Hepatocyte (in vitro differentiated cells): ENCODE data around the gene GPNMB. TPM values are rescaled to one million over a fixed set of nuclear protein-coding genes. Genes with fewer than 3 reads are reported as not detected.

Source experiments
- DNase-seq: peaks from one replicate; pipeline ENCODE4 v3.0.0-alpha.2; 2016; ENCODE audit warnings: low spot score
- H2AFZ ChIP-seq: fragments of 200-600 bp; sonication (generic); 2 replicates; pipeline ENCODE4 v1.6.0; 2016; ENCODE audit warnings: antibody characterized with exemption, mild to moderate bottlenecking
- H3K27ac ChIP-seq: fragments of 200-600 bp; sonication (generic); 2 replicates; pipeline ENCODE4 v1.5.1; 2016; ENCODE audit warnings: mild to moderate bottlenecking
- H3K27me3 ChIP-seq: fragments of 200-600 bp; sonication (generic); 2 replicates; pipeline ENCODE4 v1.6.1; 2016
- H3K36me3 ChIP-seq: fragments of 200-600 bp; sonication (generic); replicated peaks from 2 replicates; pipeline ENCODE4 v1.5.1; 2016; ENCODE audit warnings: low read depth; ENCODE audit not compliant: insufficient read depth
- H3K4me1 ChIP-seq: fragments of 200-600 bp; sonication (generic); 2 replicates; pipeline ENCODE4 v1.5.1; 2016; ENCODE audit warnings: mild to moderate bottlenecking, moderate library complexity; ENCODE audit not compliant: insufficient read depth
- H3K4me2 ChIP-seq: fragments of 200-600 bp; sonication (generic); 2 replicates; pipeline ENCODE4 v1.6.0; 2016
- H3K4me3 ChIP-seq: fragments of 200-600 bp; sonication (generic); 2 replicates; pipeline ENCODE4 v1.5.1; 2016; ENCODE audit warnings: mild to moderate bottlenecking
- H3K79me2 ChIP-seq: fragments of 200-600 bp; sonication (generic); 2 replicates; pipeline ENCODE4 v1.6.0; 2017; ENCODE audit warnings: mild to moderate bottlenecking
- H3K9me2 ChIP-seq: fragments of 200-600 bp; sonication (generic); replicated peaks from 2 replicates; pipeline ENCODE4 v1.6.0; 2017; ENCODE audit warnings: mild to moderate bottlenecking; ENCODE audit not compliant: insufficient read depth
- H3K9me3 ChIP-seq: fragments of 200-600 bp; sonication (generic); 2 replicates; pipeline ENCODE4 v1.5.1; 2016; ENCODE audit warnings: low read depth, mild to moderate bottlenecking
- H4K20me1 ChIP-seq: fragments of 200-600 bp; sonication (generic); 2 replicates; pipeline ENCODE4 v1.6.0; 2016; ENCODE audit warnings: mild to moderate bottlenecking; ENCODE audit not compliant: insufficient read depth, poor library complexity, severe bottlenecking
- CTCF ChIP-seq: fragments of 200-600 bp; sonication (generic); IDR thresholded peaks from 2 replicates; pipeline ENCODE4 v1.5.1; 2016; ENCODE audit warnings: antibody characterized with exemption, mild to moderate bottlenecking; ENCODE audit not compliant: poor library complexity
- EZH2 ChIP-seq: fragments of 200-600 bp; sonication (generic); IDR thresholded peaks from 2 replicates; pipeline ENCODE4 v1.6.1; 2016; ENCODE audit warnings: antibody characterized with exemption, mild to moderate bottlenecking, borderline replicate concordance
- EZH2phosphoT487 ChIP-seq: fragments of 200-600 bp; sonication (generic); IDR thresholded peaks from one replicate; pipeline ENCODE4 v1.6.1; 2018; ENCODE audit warnings: antibody characterized with exemption, mild to moderate bottlenecking, low read depth, moderate library complexity; ENCODE audit not compliant: unreplicated experiment, severe bottlenecking
- WGBS: methylation state at CpG from one replicate; pipeline ENCODE4 v1.1.6; 2016; ENCODE audit warnings: low lambda C conversion rate; ENCODE audit errors: missing lambda C conversion rate; 5-methylcytosine and 5-hydroxymethylcytosine counted together
- polyA plus RNA-seq: library from polyadenylated mRNA; unstranded; fragments of >200 nt; fragmentation: Nextera tagmentation; extraction: Ambion mirVana; gene quantifications from 2 replicates; pipeline ENCODE4 v1.2.1, GENCODE V29; 2016
- total RNA-seq: library from RNA; depleted of rRNA; stranded (reverse); fragments of >200 nt; gene quantifications from 2 replicates; pipeline ENCODE4 v1.2.3, GENCODE V29; 2014

The GPNMB gene
- total and polyA plus RNA-seq, 2 experiments from 2014 or later, result 32.1 to 36.3 TPM

- peaks cover 4% of the 10 kb centered on the region for H3K4me1 ChIP-seq
- DNase-seq, result no peak
- no peaks in the 10 kb centered on the region for H3K36me3 ChIP-seq
- H3K9me2 ChIP-seq, result no peaks in the 10 kb centered on the region
- no peak overlapping the region for H2AFZ ChIP-seq
- no peak overlapping the region for H3K4me3 ChIP-seq
- no peak overlapping the region for H3K4me2 ChIP-seq
- no peak for TF ChIP-seq EZH2phosphoT487
- no peak for TF ChIP-seq CTCF
- no peak for TF ChIP-seq EZH2
- H3K27ac ChIP-seq, result no peak overlapping the region
- no peaks in the 10 kb centered on the region for H3K27me3 ChIP-seq
- H3K79me2 ChIP-seq, result no peaks in the 10 kb centered on the region
- H3K9me3 ChIP-seq, result no peaks in the 10 kb centered on the region
- H4K20me1 ChIP-seq, result no peaks in the 10 kb centered on the region
- WGBS, result 91% methylated on average over 12 of the region's 12 CpGs
Measured at GRCh38 chr7:23293500-23294073, 47.0 kb downstream of the GPNMB start.

- Histone ChIP-seq H3K27me3 (no peaks in the 10 kb centered on the region), H3K9me3 (no peaks in the 10 kb centered on the region), H3K4me3 (no peak overlapping the region), H3K27ac (no peak overlapping the region), H3K4me2 (no peak overlapping the region), H3K9me2 (no peaks in the 10 kb centered on the region), H3K36me3 (no peaks in the 10 kb centered on the region), H2AFZ (no peak overlapping the region), H4K20me1 (no peaks in the 10 kb centered on the region), H3K4me1 (peaks cover 7% of the 10 kb centered on the region), H3K79me2 (peaks cover 4% of the 10 kb centered on the region)
- WGBS, result 82% methylated on average over 6 of the region's 6 CpGs
- no peak for DNase-seq
- TF ChIP-seq CTCF (no peak), EZH2phosphoT487 (no peak), EZH2 (no peak)
Measured at GRCh38 chr7:23294549-23295400, 48.2 kb downstream of the GPNMB start.

GRCh38 chr7:23295401-23295697 lies 48.8 kb downstream of the GPNMB start:
- peaks cover 10% of the 10 kb centered on the region for H3K4me1 ChIP-seq
- no peaks in the 10 kb centered on the region for H3K36me3 ChIP-seq
- no peak for TF ChIP-seq EZH2phosphoT487
- TF ChIP-seq EZH2, result no peak
- TF ChIP-seq CTCF, result no peak
- no peak overlapping the region for H3K4me2 ChIP-seq
- H2AFZ ChIP-seq, result no peak overlapping the region
- H3K27ac ChIP-seq, result no peak overlapping the region
- no peaks in the 10 kb centered on the region for H3K9me3 ChIP-seq
- no peaks in the 10 kb centered on the region for H4K20me1 ChIP-seq
- no peaks in the 10 kb centered on the region for H3K9me2 ChIP-seq
- no peak for DNase-seq
- H3K79me2 ChIP-seq, result peaks cover 10% of the 10 kb centered on the region
- H3K27me3 ChIP-seq, result no peaks in the 10 kb centered on the region
- H3K4me3 ChIP-seq, result no peak overlapping the region
